ENCODE measurements around the gene ANTXR2. TPM values are rescaled to one million over a fixed set of nuclear protein-coding genes. Genes with fewer than 3 reads are reported as not detected.

ANTXR2 gene
- total RNA-seq, 1 donor from 2014 or later = 1.8 TPM

GRCh38 chr4:80091688-80092087, 18.7 kb upstream of the ANTXR2 start:
- no peak for ATAC-seq

- ATAC-seq = no peak
These were observed 18.2 kb upstream of the ANTXR2 start for GRCh38 chr4:80091184-80091583.

GRCh38 chr4:80090090-80090489, 17.1 kb upstream of the ANTXR2 start:
- no peak for ATAC-seq

GRCh38 chr4:80088471-80088870, 15.4 kb upstream of the ANTXR2 start:
- ATAC-seq = no peak

- ATAC-seq = no peak
These were observed 13.3 kb upstream of the ANTXR2 start for GRCh38 chr4:80086296-80086695.

- no peak for ATAC-seq
These were observed 12.1 kb upstream of the ANTXR2 start for GRCh38 chr4:80085081-80085480.

- ATAC-seq = no peak
These were observed 9.7 kb upstream of the ANTXR2 start for GRCh38 chr4:80082693-80083092.

- peak; percentile 60 for ATAC-seq
These were observed 8.5 kb upstream of the ANTXR2 start for GRCh38 chr4:80081566-80081965.

GRCh38 chr4:80079255-80079923, 6.4 kb upstream of the ANTXR2 start:
- ATAC-seq = no peak

GRCh38 chr4:80078346-80079092, 5.5 kb upstream of the ANTXR2 start:
- no peak for ATAC-seq

GRCh38 chr4:80077639-80078038, 4.6 kb upstream of the ANTXR2 start:
- peak; percentile 45 for ATAC-seq

- no peak for ATAC-seq
These were observed 3.7 kb upstream of the ANTXR2 start for GRCh38 chr4:80076681-80077080.

- no peak for ATAC-seq
These were observed 3.1 kb upstream of the ANTXR2 start for GRCh38 chr4:80075995-80076675.

- no peak for ATAC-seq
These were observed 1.6 kb upstream of the ANTXR2 start for GRCh38 chr4:80074651-80075050.

- ATAC-seq = no peak
These were observed 1.0 kb upstream of the ANTXR2 start for GRCh38 chr4:80074069-80074468.

GRCh38 chr4:80073473-80074008, 512 bp upstream of the ANTXR2 start:
- ATAC-seq = peak; percentile 53

GRCh38 chr4:80072228-80072743, 743 bp downstream of the ANTXR2 start:
- ATAC-seq = peak; percentile 25

GRCh38 chr4:80071604-80072227, 1.3 kb downstream of the ANTXR2 start:
- ATAC-seq = no peak

GRCh38 chr4:80070880-80071603, 2.0 kb downstream of the ANTXR2 start:
- ATAC-seq = no peak

- ATAC-seq = no peak
These were observed 2.9 kb downstream of the ANTXR2 start for GRCh38 chr4:80069837-80070731.
